AG08396 (cell line): ENCODE results near the gene SNUPN.

Source experiments
- DNase-seq: peaks from one replicate; pipeline ENCODE4 v3.0.0; 2012; ENCODE audit warnings: low spot score, mixed read lengths

Gene SNUPN

DNA sequence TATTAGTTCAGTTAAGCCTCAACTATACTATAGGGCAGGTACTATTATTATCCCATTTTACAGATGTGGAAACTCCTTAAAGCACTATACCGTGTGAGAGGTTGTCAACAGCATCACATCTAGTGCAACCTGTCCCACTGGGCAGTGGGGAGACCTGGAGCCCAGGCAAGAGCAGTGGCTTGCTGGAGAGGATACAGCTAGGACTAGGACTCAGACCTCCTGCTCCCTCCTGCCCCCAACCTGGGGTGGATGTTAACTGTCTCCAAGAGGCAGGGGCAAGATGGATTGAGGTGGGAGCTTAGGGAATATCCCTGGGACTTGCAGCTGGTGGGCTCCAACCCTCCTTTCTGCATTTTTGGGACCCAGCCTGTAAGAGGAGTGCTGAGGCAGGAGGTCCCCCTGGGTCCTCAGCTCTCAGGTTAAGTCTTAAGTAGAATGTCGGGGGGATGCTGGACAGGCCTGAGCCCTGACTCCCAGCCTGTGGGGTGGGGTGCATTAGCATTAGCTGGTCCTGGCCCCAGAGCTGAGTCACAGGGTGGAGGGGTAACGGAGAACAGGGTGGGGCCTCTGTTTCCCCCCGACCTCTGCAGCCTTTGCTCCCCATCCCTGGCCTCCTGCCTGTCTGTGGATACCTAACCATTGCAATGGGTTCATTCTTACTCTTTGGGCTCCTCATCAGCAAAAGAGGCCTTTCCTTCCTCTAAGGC lies 28.8 kb upstream of the SNUPN start:
- no peak for DNase-seq

DNA sequence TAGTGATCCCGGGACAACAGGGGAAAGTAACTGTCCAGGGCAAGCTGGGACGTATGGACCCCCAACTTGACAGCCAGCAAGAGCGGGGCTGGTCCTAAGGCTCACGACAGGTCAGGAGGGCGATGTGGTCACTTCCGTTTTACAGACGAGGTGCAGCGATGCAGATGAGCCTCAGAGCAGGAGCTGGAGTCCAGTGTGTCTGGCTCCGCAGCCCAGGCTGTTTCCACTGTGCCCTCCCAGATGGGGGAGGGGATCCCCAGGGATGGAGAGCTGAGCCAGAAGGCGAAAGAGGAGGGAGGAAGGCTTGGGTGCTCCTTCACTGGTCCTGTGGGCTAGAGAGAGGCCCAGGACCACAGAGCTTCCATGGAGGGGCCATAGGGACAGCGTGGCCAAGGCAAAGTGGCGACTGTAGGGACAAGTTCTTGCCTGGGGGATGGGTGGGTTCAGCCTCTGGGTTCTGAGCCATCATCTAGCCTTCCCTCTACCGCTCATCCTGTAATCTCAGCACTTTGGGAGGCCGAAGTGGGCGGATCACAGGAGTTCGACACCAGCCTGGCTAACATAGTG lies 27.9 kb upstream of the SNUPN start:
- no peak for DNase-seq

GRCh38 chr15:75651810-75652543 lies 26.5 kb upstream of the SNUPN start:
- DNase-seq = no peak

DNA sequence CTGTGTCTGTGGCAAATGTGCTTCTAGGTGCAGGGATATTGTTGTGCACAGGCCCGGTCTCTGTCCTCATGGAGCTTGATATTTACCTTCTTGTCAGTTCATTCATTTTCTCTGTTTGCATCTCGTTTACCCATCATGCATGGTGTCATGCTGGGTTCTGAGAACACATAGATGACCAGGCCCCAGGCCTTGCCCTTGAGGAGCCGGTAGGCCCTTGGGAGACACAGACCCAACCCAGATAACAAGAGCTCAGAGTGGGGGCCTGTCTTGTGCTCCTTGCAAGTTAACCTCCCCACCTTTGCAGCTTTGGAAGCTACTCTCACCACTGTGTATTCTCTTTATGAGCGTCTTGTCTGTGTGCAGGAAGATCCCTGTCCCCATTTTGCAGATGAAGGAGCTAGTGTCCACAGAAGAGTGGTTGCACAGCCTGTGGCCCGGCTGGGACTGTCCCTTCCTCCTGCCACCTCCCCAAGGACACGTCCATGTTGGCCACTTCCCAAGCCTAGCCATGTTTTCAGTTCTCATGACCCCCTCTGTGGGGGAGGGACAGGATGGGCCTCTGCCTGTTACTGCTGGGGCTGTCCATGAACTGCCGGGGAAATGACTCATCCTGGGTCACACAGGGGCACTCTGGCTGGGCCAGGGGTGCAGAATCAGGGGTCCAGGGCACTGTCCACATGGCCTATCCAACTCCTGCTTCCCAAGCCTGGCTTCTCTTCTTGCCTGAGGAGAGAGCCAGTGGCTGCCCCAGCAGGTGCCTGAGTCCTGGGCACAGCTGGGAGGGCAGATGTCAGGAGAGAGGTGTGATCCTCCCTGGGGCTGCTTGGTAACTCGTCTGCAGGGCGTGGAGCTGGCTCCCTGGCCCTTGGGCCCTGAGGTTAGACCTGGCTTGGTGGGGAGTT lies 25.6 kb upstream of the SNUPN start:
- no peak for DNase-seq

GRCh38 chr15:75649848-75650247 lies 24.3 kb upstream of the SNUPN start:
- no peak for DNase-seq

DNA sequence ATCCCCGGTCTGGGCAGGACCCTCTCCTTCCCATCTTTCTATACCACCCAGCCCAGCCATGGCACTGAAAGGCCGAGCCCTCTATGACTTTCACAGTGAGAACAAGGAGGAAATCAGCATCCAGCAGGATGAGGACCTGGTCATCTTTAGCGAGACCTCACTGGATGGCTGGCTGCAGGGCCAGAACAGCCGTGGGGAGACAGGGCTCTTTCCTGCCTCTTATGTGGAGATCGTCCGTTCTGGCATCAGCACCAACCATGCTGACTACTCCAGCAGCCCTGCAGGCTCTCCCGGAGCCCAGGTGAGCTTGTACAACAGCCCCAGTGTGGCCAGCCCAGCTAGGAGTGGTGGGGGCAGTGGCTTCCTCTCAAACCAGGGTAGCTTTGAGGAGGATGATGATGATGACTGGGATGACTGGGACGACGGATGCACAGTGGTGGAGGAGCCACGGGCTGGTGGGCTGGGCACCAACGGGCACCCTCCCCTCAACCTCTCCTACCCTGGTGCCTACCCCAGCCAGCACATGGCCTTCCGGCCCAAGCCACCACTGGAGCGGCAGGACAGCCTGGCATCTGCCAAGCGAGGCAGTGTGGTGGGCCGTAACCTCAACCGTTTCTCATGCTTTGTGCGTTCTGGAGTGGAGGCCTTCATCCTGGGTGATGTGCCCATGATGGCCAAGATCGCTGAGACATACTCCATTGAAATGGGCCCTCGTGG lies 23.7 kb upstream of the SNUPN start:
- no peak for DNase-seq

- peak; percentile 58 for DNase-seq
These were observed 22.9 kb upstream of the SNUPN start for GRCh38 chr15:75648156-75649000.

DNA sequence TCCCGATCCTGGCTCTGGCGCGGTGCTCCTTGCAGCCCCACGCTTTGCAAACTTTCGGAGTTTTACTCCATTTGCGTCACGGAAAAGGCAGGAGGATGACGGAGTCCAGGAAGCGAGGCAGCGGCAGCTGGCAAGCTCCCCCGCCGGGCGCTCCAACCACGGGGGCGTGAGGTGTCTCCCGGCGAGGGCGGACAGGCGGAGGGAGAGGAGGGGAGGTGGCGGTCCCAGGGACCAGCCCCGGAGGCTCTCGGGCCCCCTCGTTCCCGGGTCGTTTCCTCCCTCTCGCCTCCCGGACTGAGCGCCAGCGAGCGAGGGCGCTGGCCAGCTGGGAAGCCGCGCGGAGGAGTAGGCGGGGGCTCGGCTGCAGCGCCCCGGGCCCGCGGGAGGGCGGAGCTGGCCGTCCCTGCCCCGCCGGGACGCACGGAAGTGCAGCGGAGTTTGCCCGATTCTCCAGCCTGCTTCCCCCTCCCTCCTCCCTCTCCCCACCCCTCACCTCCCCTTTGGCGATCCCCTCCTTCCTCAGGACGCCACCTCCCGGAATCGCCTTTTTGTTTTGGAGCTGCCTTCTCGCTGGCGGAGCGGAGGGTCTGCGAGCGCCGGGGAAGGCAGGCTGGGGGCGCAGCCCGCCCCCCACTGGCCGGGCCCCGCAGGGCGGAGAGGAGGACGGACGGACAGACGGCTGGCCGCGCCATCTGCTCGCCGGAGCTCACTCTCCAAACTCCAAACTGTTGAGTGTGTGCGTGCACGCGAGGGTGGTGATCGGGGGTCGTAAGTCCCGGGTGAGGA lies 22.0 kb upstream of the SNUPN start, which contains the start of gene SNX33:
Gene SNX33 (plus strand): TSS at position 543 of the 786 bp plus-strand sequence. CDS start 1,191 bp downstream, outside the sequence.
- DNase-seq = peak; percentile 88

DNA sequence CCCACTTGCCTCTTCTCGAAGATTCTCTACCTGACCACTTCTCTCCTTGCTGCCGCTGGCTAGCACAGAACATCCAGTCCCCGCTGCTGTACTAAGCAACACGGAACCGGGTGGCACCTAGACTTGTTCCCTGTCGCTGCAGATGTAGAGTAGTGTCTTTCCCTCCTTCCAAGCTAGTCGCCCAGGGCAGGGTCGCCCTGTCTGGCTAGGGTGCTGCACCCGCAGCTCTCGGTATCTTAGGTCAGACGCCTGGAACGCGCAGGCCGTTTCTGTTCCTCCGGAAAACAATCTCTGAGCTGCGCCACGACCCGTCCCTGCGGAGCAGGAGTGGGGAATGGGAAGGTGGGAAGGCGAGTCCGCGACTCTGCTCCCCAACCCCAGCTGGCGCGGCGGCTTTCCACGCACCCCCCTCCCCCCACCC lies 21.4 kb upstream of the SNUPN start:
- peak; percentile 52 for DNase-seq

DNA sequence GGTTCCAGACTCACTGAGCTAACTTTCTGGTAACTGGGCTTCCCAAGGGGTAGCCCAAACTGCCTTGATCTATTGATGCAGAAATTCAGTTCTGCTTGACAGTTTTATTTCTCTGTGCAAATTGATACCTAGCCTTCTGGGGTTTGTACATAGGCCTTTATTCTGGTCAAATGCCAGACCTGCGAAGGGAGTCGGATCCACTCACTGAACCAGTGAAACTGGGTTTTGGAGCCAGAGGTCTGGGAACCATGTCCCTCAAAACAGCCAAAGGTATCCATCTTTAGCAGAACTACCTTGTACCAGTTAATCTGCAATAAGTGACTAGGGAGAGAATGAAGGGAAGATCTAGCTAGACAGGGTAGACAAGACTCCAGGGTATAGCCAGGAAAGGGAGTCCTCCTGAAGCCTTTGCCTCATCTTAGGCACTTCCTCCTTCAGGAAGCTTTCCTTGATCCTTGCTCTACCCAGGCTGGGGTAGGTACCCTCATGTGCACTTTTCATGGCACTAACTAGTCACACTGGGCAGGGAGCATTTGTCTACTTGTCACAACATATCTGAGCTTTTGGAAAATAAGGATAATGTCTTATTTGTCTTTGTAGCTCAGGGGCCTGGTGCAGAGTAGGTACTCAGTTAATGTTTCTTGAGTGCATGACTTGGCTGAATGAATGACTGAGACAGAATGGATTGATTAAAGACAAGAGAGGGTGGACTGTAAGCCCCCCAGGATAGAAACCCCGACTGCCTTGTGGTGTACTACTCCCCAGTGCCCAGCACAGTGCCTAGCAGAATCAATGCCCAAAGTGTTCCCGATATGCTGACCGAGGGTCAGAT lies 20.8 kb upstream of the SNUPN start:
- no peak for DNase-seq

DNA sequence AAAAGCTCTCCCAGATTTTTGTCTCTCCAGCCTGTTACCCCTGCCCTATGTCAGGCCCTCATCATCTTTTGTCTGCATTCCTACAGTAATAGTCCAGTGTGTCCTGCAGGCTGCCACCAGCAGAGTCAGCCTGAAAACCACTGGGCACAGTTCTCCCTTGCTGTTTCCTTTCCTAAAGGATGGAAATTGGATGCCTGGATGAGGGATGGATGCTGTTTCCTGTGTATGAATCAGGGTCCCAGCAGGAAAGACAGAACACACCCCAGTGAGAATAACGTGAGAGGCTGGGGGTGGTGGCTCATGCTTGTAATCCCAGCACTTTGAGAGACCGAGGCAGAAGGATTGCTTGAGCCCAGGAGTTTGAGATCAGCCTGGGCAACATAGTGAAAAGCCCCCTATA lies 18.9 kb upstream of the SNUPN start:
- no peak for DNase-seq

- DNase-seq = no peak
These were observed 16.1 kb upstream of the SNUPN start for GRCh38 chr15:75641603-75642002.

DNA sequence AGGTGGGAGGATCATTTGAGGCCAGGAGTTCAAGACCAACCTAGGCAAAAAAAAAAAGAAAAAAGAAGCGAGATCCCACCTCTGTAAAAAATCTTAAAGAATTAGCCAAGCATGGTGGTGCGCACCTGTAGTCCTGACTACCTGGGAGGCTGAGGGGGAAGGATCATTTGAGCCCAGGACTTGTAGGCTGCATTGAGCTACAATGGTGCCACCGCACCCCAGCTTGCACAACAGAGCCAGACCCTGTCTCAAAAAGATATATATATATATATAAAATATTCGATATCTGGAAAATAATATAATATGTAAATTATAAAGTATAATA lies 15.6 kb upstream of the SNUPN start:
- DNase-seq = no peak

DNA sequence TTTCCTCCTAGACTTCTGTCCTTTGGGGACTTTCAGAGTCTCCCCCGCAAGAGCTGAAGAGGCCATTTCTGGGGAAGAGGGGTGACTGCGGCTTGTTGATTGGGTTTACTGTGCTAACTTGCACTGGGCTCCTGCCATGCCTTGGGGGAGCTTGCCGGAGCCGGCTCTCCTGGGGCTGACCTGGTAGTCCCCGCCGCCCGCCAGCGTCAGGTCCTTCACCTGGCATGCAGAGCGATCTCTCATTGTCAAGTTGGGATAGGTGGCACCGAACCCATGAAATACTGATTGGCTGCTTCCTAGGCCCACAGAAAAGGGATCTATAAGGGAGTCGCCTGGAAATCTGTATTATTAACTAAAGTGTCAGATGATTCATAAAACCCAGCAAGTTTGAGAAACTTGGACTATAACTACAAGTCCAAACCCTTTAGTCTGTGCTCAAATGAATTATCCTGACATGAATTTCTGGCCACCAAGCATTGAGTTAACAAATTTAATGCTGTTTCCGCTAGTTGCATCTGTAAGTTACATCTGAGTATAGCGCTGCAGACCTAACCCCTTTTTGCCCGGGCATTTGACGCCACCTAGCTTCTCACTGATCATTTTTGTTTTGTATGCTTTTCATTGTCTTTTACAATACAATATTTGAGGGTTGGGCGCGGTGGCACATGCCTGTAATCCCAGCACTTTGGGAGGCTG lies 15.1 kb upstream of the SNUPN start:
- no peak for DNase-seq

DNA sequence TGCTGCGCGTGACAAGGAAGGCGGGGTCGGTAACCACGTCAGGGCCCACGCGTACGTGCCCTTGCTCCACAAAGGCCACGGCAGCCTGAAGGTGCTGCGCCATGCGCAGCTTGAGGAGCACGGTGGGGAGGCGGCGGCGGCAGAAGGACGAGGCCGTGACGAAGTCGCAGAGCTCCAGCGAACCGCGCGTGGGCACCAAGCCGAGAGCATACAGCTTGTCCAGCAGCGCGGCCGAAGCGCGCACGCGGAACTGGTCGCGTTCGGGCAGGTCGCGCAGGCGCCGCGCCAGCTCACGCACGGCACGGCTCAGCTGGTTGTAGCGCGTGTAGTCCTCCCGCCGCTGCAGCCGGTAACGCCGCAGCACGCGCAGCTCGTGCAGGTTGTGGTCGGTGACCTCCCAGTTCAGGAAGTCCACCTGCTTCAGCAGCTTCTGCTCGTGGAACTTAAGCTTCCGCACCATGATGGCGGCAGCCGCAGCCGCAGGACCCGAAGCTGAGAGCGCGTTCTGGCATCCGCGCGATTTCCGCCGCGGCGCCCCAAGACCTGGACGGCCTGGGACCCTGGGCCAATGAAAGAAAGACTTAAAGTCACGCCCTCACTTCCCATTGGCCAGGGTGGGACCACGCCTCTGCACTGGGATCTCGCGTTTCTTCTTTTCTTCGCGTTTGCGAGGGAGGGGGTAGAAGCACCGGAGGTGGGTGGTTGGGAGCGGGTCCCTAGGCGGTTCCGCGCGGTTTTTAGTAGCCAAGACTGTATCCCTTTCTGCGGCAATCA lies 14.4 kb upstream of the SNUPN start, which contains the start of gene IMP3:
Gene IMP3 (minus strand): TSS at position 516 of the 774 bp plus-strand sequence. CDS start 56 bp downstream, at position 460.
- peak; percentile 97 for DNase-seq

DNA sequence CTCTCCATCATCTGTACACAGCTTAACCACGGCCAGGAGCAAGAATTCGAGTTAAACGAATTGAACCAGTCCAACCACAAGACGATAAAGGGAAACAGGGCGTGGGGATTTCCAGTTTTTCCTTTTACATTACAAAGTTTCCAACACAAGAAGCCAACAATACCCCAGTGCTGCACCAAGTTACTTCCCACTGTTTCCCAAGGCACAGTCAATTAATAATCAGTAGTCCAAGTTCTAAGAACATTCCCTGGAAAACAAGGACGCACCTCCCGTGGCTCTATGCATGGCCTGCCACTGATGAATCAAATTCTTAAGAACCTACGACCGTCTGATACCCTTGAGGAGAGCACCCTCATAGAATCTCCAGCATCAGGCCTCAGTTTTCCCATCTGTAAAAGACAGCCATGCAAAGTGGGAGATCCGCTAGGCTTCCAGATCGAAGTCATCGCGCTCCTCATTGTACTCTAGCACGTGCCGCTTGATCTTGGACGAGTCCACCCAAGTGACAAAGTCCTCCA lies 13.7 kb upstream of the SNUPN start:
- DNase-seq = no peak
